HG03457 (cell line): Measurements from ENCODE around the gene PRKN.

Experiments
- ATAC-seq: cut with Tn5 transposase; IDR thresholded peaks from one replicate; pipeline ENCODE4 v1.9.1; 2021; ENCODE audit warnings: moderate number of reproducible peaks; ENCODE audit not compliant: unreplicated experiment

Gene PRKN

GRCh38 chr6:161696801-161697200, 1030.8 kb downstream of the PRKN start:
- ATAC-seq: no peak

- ATAC-seq: no peak
Observed at GRCh38 chr6:161694995-161695394, 1032.6 kb downstream of the PRKN start.

GRCh38 chr6:161686655-161687054, 1040.9 kb downstream of the PRKN start:
- no peak for ATAC-seq

GRCh38 chr6:161684731-161685475, 1042.7 kb downstream of the PRKN start:
- no peak for ATAC-seq

- no peak for ATAC-seq
Observed at GRCh38 chr6:161683400-161683799, 1044.2 kb downstream of the PRKN start.

- ATAC-seq: no peak
Observed at GRCh38 chr6:161682982-161683381, 1044.6 kb downstream of the PRKN start.

GRCh38 chr6:161679980-161680538, 1047.5 kb downstream of the PRKN start:
- ATAC-seq: no peak

GRCh38 chr6:161677188-161677587, 1050.4 kb downstream of the PRKN start:
- ATAC-seq: no peak

- peak; percentile 53 for ATAC-seq
Observed at GRCh38 chr6:161676586-161676985, 1051.0 kb downstream of the PRKN start.

- no peak for ATAC-seq
Observed at GRCh38 chr6:161674930-161675682, 1052.5 kb downstream of the PRKN start.

GRCh38 chr6:161673026-161673425, 1054.5 kb downstream of the PRKN start:
- ATAC-seq: no peak

- ATAC-seq: no peak
Observed at GRCh38 chr6:161671117-161671516, 1056.4 kb downstream of the PRKN start.

- no peak for ATAC-seq
Observed at GRCh38 chr6:161668665-161669064, 1058.9 kb downstream of the PRKN start.

- ATAC-seq: no peak
Observed at GRCh38 chr6:161667957-161668356, 1059.6 kb downstream of the PRKN start.

- no peak for ATAC-seq
Observed at GRCh38 chr6:161663682-161664081, 1063.9 kb downstream of the PRKN start.

- ATAC-seq: no peak
Observed at GRCh38 chr6:161660666-161661571, 1066.6 kb downstream of the PRKN start.

GRCh38 chr6:161658211-161658610, 1069.4 kb downstream of the PRKN start:
- ATAC-seq: no peak

- ATAC-seq: no peak
Observed at GRCh38 chr6:161654209-161654608, 1073.4 kb downstream of the PRKN start.

- no peak for ATAC-seq
Observed at GRCh38 chr6:161651949-161652348, 1075.6 kb downstream of the PRKN start.

GRCh38 chr6:161649841-161650240, 1077.7 kb downstream of the PRKN start:
- ATAC-seq: no peak

GRCh38 chr6:161649068-161649467, 1078.5 kb downstream of the PRKN start:
- no peak for ATAC-seq
